K562 (cell line): ENCODE measurements around the gene NEURL1. TPM values are rescaled to one million over a fixed set of nuclear protein-coding genes. Genes with fewer than 3 reads are reported as not detected.
A peak's percentile ranks its signal among the peaks of the same experiment; 100 is the strongest.

Source experiments
- ARID2 ChIP-seq: fragments of 450-650 bp; IDR thresholded peaks from 2 replicates; pipeline ENCODE4 v1.6.1; 2017; ENCODE audit warnings: antibody characterized with exemption, mild to moderate bottlenecking
- ATF3 ChIP-seq, 2 experiments: fragments of 450-650 bp in 1 of 2; sonication (generic) in 1 of 2; formaldehyde crosslinking in 1 of 2; IDR thresholded peaks in 1 of 2; conservative IDR thresholded peaks in 1 of 2; 2 replicates each; pipeline versions ENCODE4 v1.6.1 to v1.8.1; 2016 to 2023; ENCODE audit warnings: mild to moderate bottlenecking in 2 of 2, moderate library complexity in 2 of 2, inconsistent platforms in 1 of 2, missing genetic modification reagents in 1 of 2
- ATF7 ChIP-seq: fragments of 450-650 bp; IDR thresholded peaks from 2 replicates; pipeline ENCODE4 v1.7.1; 2014; ENCODE audit warnings: mild to moderate bottlenecking, moderate library complexity
- CSDE1 ChIP-seq, 2 experiments: fragments of 450-650 bp; IDR thresholded peaks; 2 replicates each; pipeline ENCODE4 v1.6.1; 2016; ENCODE audit warnings: mild to moderate bottlenecking in 1 of 2
- FOXA1 ChIP-seq: fragments of 450-650 bp; IDR thresholded peaks from 2 replicates; pipeline ENCODE4 v1.6.1; 2016; ENCODE audit warnings: mild to moderate bottlenecking, borderline replicate concordance
- FOXA3 ChIP-seq, 2 experiments: fragments of 450-650 bp in 1 of 2; sonication (generic) in 1 of 2; formaldehyde crosslinking; IDR thresholded peaks in 1 of 2; conservative IDR thresholded peaks in 1 of 2; 2 replicates each; pipeline versions ENCODE4 v1.4.0 to v1.8.0; 2020 to 2022; ENCODE audit warnings: mild to moderate bottlenecking in 2 of 2, missing genetic modification reagents in 1 of 2
- HDAC2 ChIP-seq: fragments of 450-650 bp; IDR thresholded peaks from 2 replicates; pipeline ENCODE4 v1.6.1; 2016; ENCODE audit warnings: mild to moderate bottlenecking
- ILF3 ChIP-seq: fragments of 450-650 bp; IDR thresholded peaks from 2 replicates; pipeline ENCODE4 v1.6.1; 2018; ENCODE audit warnings: antibody characterized with exemption, mild to moderate bottlenecking, moderate library complexity, borderline replicate concordance
- NBN ChIP-seq: fragments of 450-650 bp; IDR thresholded peaks from 2 replicates; pipeline ENCODE4 v1.6.1; 2016; ENCODE audit warnings: low read depth, mild to moderate bottlenecking
- SNRNP70 ChIP-seq: fragments of 200-400 bp; formaldehyde crosslinking; optimal IDR thresholded peaks from 2 replicates; pipeline ENCODE3; 2017; ENCODE audit warnings: low read depth, low read length
- TBL1XR1 ChIP-seq, 2 experiments: IDR thresholded peaks; 2 replicates each; pipeline ENCODE4 v1.6.1; 2012; ENCODE audit warnings: improper control_type of control experiment in 2 of 2, low read length in 2 of 2, mild to moderate bottlenecking in 1 of 2
- ZNF24 ChIP-seq: fragments of 450-650 bp; IDR thresholded peaks from 2 replicates; pipeline ENCODE4 v1.6.1; 2016
- ZNF699 ChIP-seq: fragments of 250-450 bp; sonication (Bioruptor Pico); IDR thresholded peaks from 2 replicates; pipeline ENCODE4 v1.8.0; 2021; ENCODE audit warnings: mild to moderate bottlenecking, moderate library complexity; ENCODE audit not compliant: insufficient replicate concordance
- ZNF717 ChIP-seq: fragments of 250-450 bp; sonication (Bioruptor Pico); IDR thresholded peaks from 2 replicates; pipeline ENCODE4 v1.5.0; 2021
- polyA plus RNA-seq, 8 experiments: library from polyadenylated mRNA; depleted of rRNA in 4 of 8; stranded (reverse) in 5 of 8; unstranded in 3 of 8; fragments of >200 nt; fragmentation: Nextera tagmentation in 2 of 8; fragmentation: Illumina TruSeq in 1 of 8; extraction: Ambion mirVana in 2 of 8; extraction: Trizol in 1 of 8; gene quantifications; 2 replicates each; pipeline versions ENCODE4 v1.2.1 to v1.2.3, GENCODE V29; 2011 to 2014; ENCODE audit warnings: inconsistent platforms in 1 of 8, missing spikeins in 1 of 8
- total RNA-seq, 7 experiments: library from RNA; depleted of rRNA in 6 of 7; stranded (reverse); fragments of >200 nt in 6 of 7; fragmentation: Illumina TruSeq in 2 of 7; extraction: Trizol in 2 of 7; gene quantifications; 2 replicates each; pipeline versions ENCODE4 v1.2.1 to v1.2.3, GENCODE V29; 2011 to 2021; ENCODE audit warnings: low replicate concordance in 1 of 7
- TF ChIP-seq, protein P1 (sequence below), 2 experiments: fragments of 450-650 bp; IDR thresholded peaks; 2 replicates each; pipeline ENCODE4 v1.6.1; 2016; ENCODE audit warnings: mild to moderate bottlenecking in 2 of 2, borderline replicate concordance in 1 of 2, low read depth in 1 of 2, moderate library complexity in 1 of 2
- TF ChIP-seq, protein P2 (sequence below): fragments of 450-650 bp; formaldehyde crosslinking; IDR thresholded peaks from 2 replicates; pipeline ENCODE4 v1.4.0; 2020; ENCODE audit warnings: mild to moderate bottlenecking, moderate library complexity

NEURL1 gene
- total and polyA plus RNA-seq, 9 of the 15 experiments (the other 6 are each of a cell fraction or from before 2014, with no cell fraction given) = 0.01 to 0.45 (median 0.16) TPM; not detected in 5

- TF ChIP-seq, protein P1, sequence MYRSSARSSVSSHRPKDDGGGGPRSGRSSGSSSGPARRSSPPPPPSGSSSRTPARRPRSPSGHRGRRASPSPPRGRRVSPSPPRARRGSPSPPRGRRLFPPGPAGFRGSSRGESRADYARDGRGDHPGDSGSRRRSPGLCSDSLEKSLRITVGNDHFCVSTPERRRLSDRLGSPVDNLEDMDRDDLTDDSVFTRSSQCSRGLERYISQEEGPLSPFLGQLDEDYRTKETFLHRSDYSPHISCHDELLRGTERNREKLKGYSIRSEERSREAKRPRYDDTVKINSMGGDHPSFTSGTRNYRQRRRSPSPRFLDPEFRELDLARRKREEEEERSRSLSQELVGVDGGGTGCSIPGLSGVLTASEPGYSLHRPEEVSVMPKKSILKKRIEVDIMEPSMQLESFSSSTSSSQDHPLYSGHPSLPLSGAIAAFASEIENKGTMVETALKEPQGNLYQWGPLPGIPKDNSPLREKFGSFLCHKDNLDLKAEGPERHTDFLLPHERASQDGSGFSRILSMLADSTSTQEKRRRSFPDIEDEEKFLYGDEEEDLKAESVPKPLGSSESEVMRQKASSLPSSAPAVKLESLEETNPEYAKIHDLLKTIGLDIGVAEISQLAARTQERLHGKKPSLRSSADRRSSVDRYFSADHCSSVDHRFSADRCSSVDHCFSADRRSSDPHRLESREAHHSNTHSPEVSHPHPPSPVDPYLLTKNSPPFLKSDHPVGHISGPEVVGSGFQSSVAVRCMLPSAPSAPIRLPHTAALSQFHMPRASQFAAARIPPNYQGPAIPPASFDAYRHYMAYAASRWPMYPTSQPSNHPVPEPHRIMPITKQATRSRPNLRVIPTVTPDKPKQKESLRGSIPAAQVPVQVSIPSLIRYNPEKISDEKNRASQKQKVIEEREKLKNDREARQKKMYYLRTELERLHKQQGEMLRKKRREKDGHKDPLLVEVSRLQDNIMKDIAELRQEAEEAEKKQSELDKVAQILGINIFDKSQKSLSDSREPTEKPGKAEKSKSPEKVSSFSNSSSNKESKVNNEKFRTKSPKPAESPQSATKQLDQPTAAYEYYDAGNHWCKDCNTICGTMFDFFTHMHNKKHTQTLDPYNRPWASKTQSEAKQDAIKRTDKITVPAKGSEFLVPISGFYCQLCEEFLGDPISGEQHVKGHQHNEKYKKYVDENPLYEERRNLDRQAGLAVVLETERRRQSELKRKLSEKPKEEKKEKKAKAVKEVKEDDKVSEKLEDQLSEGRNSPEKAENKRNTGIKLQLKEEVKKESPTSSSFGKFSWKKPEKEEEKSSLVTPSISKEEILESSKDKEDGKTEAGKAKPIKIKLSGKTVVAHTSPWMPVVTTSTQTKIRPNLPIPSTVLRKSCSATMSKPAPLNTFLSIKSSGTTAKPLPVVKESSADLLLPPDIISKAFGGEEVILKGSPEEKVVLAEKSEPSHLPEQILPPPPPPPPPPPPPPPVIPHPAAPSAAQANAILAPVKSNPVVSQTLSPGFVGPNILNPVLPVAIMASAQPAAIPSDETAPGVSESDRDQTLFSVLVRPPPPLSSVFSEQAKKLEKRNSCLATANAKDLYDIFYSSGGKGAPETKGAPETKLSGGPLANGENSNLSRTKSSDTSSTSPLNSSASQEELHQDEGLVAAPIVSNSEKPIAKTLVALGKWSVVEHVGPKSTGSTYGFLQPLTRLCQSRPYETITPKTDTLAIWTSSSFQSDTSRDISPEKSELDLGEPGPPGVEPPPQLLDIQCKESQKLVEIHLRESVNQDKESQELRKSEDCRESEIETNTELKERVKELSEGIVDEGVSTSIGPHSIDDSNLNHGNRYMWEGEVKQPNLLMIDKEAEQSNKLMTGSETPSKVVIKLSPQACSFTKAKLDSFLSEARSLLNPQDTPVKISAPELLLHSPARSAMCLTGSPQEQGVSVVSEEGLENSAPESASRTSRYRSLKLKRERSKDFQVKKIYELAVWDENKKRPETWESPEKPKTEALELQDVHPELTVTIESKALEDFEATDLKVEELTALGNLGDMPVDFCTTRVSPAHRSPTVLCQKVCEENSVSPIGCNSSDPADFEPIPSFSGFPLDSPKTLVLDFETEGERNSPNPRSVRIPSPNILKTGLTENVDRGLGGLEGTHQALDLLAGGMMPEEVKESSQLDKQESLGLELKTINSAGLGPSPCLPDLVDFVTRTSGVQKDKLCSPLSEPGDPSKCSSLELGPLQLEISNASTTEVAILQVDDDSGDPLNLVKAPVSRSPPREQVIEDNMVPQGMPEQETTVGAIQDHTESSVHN (IDR thresholded peaks at IDR 0.05; ENCODE audit: borderline replicate concordance in 1 of 2, low read depth in 1 of 2) = peak in 1 of 2 experiments; percentile 73; a peak in 1 of 4 replicates
- peak; percentile 56; the same call in 1 of the 2 replicates for TF ChIP-seq NBN
- no peak for TF ChIP-seq CSDE1 (IDR thresholded peaks at IDR 0.05)
- TF ChIP-seq ARID2 = no peak
- TF ChIP-seq ZNF717 = no peak
- peak; percentile 83 for TF ChIP-seq ATF7
- TF ChIP-seq, protein P2, sequence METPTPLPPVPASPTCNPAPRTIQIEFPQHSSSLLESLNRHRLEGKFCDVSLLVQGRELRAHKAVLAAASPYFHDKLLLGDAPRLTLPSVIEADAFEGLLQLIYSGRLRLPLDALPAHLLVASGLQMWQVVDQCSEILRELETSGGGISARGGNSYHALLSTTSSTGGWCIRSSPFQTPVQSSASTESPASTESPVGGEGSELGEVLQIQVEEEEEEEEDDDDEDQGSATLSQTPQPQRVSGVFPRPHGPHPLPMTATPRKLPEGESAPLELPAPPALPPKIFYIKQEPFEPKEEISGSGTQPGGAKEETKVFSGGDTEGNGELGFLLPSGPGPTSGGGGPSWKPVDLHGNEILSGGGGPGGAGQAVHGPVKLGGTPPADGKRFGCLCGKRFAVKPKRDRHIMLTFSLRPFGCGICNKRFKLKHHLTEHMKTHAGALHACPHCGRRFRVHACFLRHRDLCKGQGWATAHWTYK (CRISPR knock-in tag) = no peak
- TF ChIP-seq ZNF699 (CRISPR knock-in tag) = no peak
- peak; percentile 87; the same call in 1 of the 2 replicates for TF ChIP-seq HDAC2
- TF ChIP-seq TBL1XR1 (IDR thresholded peaks at IDR 0.05; ENCODE audit: low read length in 2 of 2) = peak in 1 of 2 experiments; percentile 74; a peak in 2 of 4 replicates
- TF ChIP-seq ATF3 (IDR thresholded peaks at IDR 0.05) = peak; percentile 94
- TF ChIP-seq ATF3 (CRISPR knock-in tag; conservative IDR thresholded peaks at IDR 0.05) = no peak
- peak; percentile 35; the same call in 1 of the 2 replicates for TF ChIP-seq FOXA1
- TF ChIP-seq SNRNP70 = no peak
- TF ChIP-seq ZNF24 = no peak
- no peak for TF ChIP-seq ILF3
- TF ChIP-seq FOXA3 (CRISPR knock-in tag; conservative IDR thresholded peaks at IDR 0.05 in 1 of 2, IDR thresholded peaks at IDR 0.05 in 1 of 2) = peak; percentile 83 to 92
These were observed 10.8 kb downstream of the NEURL1 start (continued) for GRCh38 chr10:103504181-103504783.
